IMR-90 (cell line): ENCODE results near the gene EXTL2. TPM values are rescaled to one million over a fixed set of nuclear protein-coding genes. Genes with fewer than 3 reads are reported as not detected.

Source experiments
- ATAC-seq: fragments of 200-7000 bp; cut with Tn5 transposase; 2 replicates; pipeline ENCODE4 v1.9.1; 2020; ENCODE audit warnings: low read depth, mild to moderate bottlenecking, moderate library complexity
- BruUV-seq: library from RNA; stranded (reverse); fragments of 400-500 nt; replicated peaks from 2 replicates; lab custom pipeline; 2021; lab: Mats Ljungman, UMichigan
- CTCF ChIA-PET: fragments of 300-600 bp; formaldehyde crosslinking; extraction: SDS; loops from one replicate; lab custom pipeline; 2021; ENCODE audit warnings: antibody characterized with exemption; lab: Yijun Ruan, JAX
- POLR2A ChIA-PET: fragments of 300-600 bp; sonication (Branson Sonifier 250); formaldehyde crosslinking; loops from one replicate; lab custom pipeline; 2022; ENCODE audit warnings: antibody characterized with exemption; ENCODE audit not compliant: unreplicated experiment; lab: Charles Lee
- DNase-seq: peaks from one replicate; pipeline ENCODE4 v3.0.0; 2013
- H2AFZ ChIP-seq: replicated peaks from 2 replicates; pipeline ENCODE3; 2013; ENCODE audit warnings: low read length, mild to moderate bottlenecking; ENCODE audit not compliant: poor library complexity
- H2AK5ac ChIP-seq: 2 replicates; pipeline ENCODE4 v1.6.1; 2013; ENCODE audit warnings: low read depth, low read length, inconsistent platforms
- H2AK9ac ChIP-seq: replicated peaks from 2 replicates; pipeline ENCODE3; 2013; ENCODE audit warnings: mild to moderate bottlenecking, low read depth, low read length, moderate library complexity; ENCODE audit not compliant: poor library complexity
- H2BK120ac ChIP-seq: 2 replicates; pipeline ENCODE4 v1.6.1; 2013; ENCODE audit warnings: low read depth, low read length, inconsistent platforms
- H2BK15ac ChIP-seq: 3 replicates; pipeline ENCODE4 v1.6.1; 2013; ENCODE audit warnings: low read depth, low read length, inconsistent platforms
- H2BK20ac ChIP-seq: 2 replicates; pipeline ENCODE4 v1.6.1; 2013; ENCODE audit warnings: low read depth, mild to moderate bottlenecking, inconsistent platforms, low read length, moderate library complexity
- H2BK5ac ChIP-seq: 2 replicates; pipeline ENCODE4 v1.6.1; 2013; ENCODE audit warnings: mild to moderate bottlenecking, low read depth, low read length, inconsistent platforms; ENCODE audit not compliant: poor library complexity, severe bottlenecking
- H3K14ac ChIP-seq: replicated peaks from 2 replicates; pipeline ENCODE4 v1.6.1; 2013; ENCODE audit warnings: low read depth, low read length, inconsistent platforms
- H3K18ac ChIP-seq: 2 replicates; pipeline ENCODE4 v1.6.1; 2013; ENCODE audit warnings: low read depth, low read length, control low read depth
- H3K23ac ChIP-seq: 2 replicates; pipeline ENCODE4 v1.6.1; 2013; ENCODE audit warnings: low read depth, low read length, inconsistent platforms
- H3K27ac ChIP-seq: 2 replicates; pipeline ENCODE4 v1.5.1; 2013; ENCODE audit warnings: mild to moderate bottlenecking, control low read depth, low read length; ENCODE audit not compliant: insufficient read depth
- H3K27me3 ChIP-seq: 2 replicates; pipeline ENCODE4 v1.6.1; 2013; ENCODE audit warnings: low read length; ENCODE audit not compliant: control insufficient read depth, insufficient read depth
- H3K36me3 ChIP-seq: 2 replicates; pipeline ENCODE4 v1.6.1; 2013; ENCODE audit warnings: low read length, mixed read lengths; ENCODE audit not compliant: control insufficient read depth, insufficient read depth
- H3K4ac ChIP-seq: 2 replicates; pipeline ENCODE4 v1.6.1; 2013; ENCODE audit warnings: low read depth, low read length, inconsistent platforms
- H3K4me1 ChIP-seq: 2 replicates; pipeline ENCODE4 v1.6.1; 2013; ENCODE audit warnings: low read length, mixed read lengths; ENCODE audit not compliant: control insufficient read depth, insufficient read depth
- H3K4me2 ChIP-seq: 2 replicates; pipeline ENCODE4 v1.6.1; 2013; ENCODE audit warnings: low read depth, mild to moderate bottlenecking, control low read depth, low read length, moderate library complexity
- H3K4me3 ChIP-seq: 2 replicates; pipeline ENCODE4 v1.5.1; 2013; ENCODE audit warnings: low read depth, mild to moderate bottlenecking, control low read depth, low read length, moderate library complexity; ENCODE audit not compliant: insufficient read depth
- H3K56ac ChIP-seq: 2 replicates; pipeline ENCODE4 v1.6.1; 2013; ENCODE audit warnings: low read length, inconsistent platforms; ENCODE audit not compliant: insufficient read depth; ENCODE audit errors: extremely low read depth
- H3K79me1 ChIP-seq, 2 experiments: 2 replicates each; pipeline ENCODE4 v1.6.1; 2013; ENCODE audit warnings: low read length in 2 of 2, inconsistent platforms in 1 of 2, low read depth in 1 of 2
- H3K9ac ChIP-seq: 2 replicates; pipeline ENCODE4 v1.6.1; 2013; ENCODE audit warnings: low read depth, low read length, control low read depth
- H3K9me1 ChIP-seq: 2 replicates; pipeline ENCODE4 v1.6.1; 2013; ENCODE audit warnings: low read length, inconsistent platforms; ENCODE audit not compliant: insufficient read depth
- H3K9me3 ChIP-seq: 2 replicates; pipeline ENCODE4 v1.6.1; 2013; ENCODE audit warnings: low read length; ENCODE audit not compliant: control insufficient read depth, insufficient read depth
- H4K20me1 ChIP-seq: 2 replicates; pipeline ENCODE4 v1.6.1; 2013; ENCODE audit warnings: low read length, inconsistent platforms; ENCODE audit not compliant: insufficient read depth
- H4K5ac ChIP-seq: 2 replicates; pipeline ENCODE4 v1.6.1; 2013; ENCODE audit warnings: mild to moderate bottlenecking, low read depth, low read length, control low read depth
- H4K8ac ChIP-seq, 2 experiments: 2 replicates each; pipeline ENCODE4 v1.6.1; 2013; ENCODE audit warnings: low read depth in 2 of 2, low read length in 2 of 2, control low read depth in 1 of 2, inconsistent platforms in 1 of 2
- H4K91ac ChIP-seq: 2 replicates; pipeline ENCODE4 v1.6.1; 2013; ENCODE audit warnings: low read depth, low read length, inconsistent platforms; ENCODE audit not compliant: insufficient read depth
- CHD1 ChIP-seq: IDR thresholded peaks from 2 replicates; pipeline ENCODE4 v1.6.1; 2012; ENCODE audit warnings: low read depth, low read length, improper control_type of control experiment
- FOS ChIP-seq: fragments of 150-350 bp; IDR thresholded peaks from 2 replicates; pipeline ENCODE4 v1.6.1; 2016; ENCODE audit warnings: low read depth, low read length
- POLR2A ChIP-seq: IDR thresholded peaks from 2 replicates; pipeline ENCODE4 v1.6.1; 2012; ENCODE audit warnings: mild to moderate bottlenecking, low read depth, low read length
- RAD21 ChIP-seq: IDR thresholded peaks from 2 replicates; pipeline ENCODE4 v1.6.1; 2012; ENCODE audit warnings: low read length, improper control_type of control experiment
- WGBS, 2 experiments: methylation state at CpG; one replicate each; pipeline versions ENCODE4 v1.1.5 to v1.1.7; 2013; ENCODE audit warnings: missing lambda C conversion rate in 2 of 2; ENCODE audit not compliant: insufficient read length in 1 of 2; ENCODE audit errors: extremely low coverage in 2 of 2; 5-methylcytosine and 5-hydroxymethylcytosine counted together
- dilution Hi-C: fragments of 300-500 bp; cut with HindIII; formaldehyde crosslinking; loops from one replicate; pipeline ENCODE4 v1.14.3; 2018; ENCODE audit warnings: low sequenced_read_pairs; ENCODE audit not compliant: unreplicated experiment
- in situ Hi-C: fragments of 300-500 bp; cut with MboI; formaldehyde crosslinking; loops from 3 replicates; pipeline ENCODE4 v1.14.3; 2019; ENCODE audit warnings: low sequenced_read_pairs, inconsistent platforms, mixed read lengths
- intact Hi-C: fragments of 100-400 bp; cut with micrococcal nuclease; formaldehyde crosslinking; loops from 2 replicates; pipeline ENCODE4 v1.10.0; 2022
- polyA plus RNA-seq, 3 experiments: library from polyadenylated mRNA; depleted of rRNA; stranded (reverse); fragments of >200 nt; gene quantifications; 2 replicates each; pipeline ENCODE4 v1.2.3, GENCODE V29; 2012; ENCODE audit warnings: low replicate concordance in 1 of 3
- total RNA-seq: library from RNA; depleted of rRNA; stranded (reverse); fragments of >200 nt; gene quantifications from 2 replicates; pipeline ENCODE4 v1.2.3, GENCODE V29; 2012

EXTL2 gene
- total and polyA plus RNA-seq, 2 of the 4 experiments (the other 2 are of a cell fraction), result 24.9 to 27.6 TPM

DNA sequence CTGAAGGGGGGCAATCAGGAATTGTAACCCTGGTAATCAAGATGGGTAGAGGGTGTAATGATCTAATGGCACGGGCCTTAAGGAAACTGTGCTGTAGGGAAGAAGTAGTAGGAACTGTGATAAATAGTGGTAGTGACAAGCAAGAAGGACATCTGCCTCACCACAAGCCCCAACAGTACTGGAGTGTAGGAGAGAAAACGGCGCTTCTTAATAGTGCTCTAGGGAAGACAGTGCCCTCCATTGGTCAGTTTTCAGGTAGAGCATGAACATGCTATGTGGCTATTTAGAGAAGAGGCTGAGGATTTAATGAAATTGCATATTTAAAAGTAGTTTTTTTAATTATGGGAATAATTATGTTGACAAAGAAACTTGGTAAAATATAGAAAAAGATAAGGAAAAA, 33.5 kb upstream of the EXTL2 start:
- POLR2A ChIA-PET, result no interaction called here
- peaks cover 7 to 18% of the 10 kb centered on the region in 2 experiments; a peak in 3 of 4 replicates for H3K79me1 ChIP-seq
- in situ Hi-C loops, result loop anchor here (5.0 kb wide), 1 partner anchor 359 kb away; no protein-coding TSS in a partner anchor

More for the DNA sequence above, 33.5 kb upstream of the EXTL2 start:
- Histone ChIP-seq H3K36me3 (peaks cover 8% of the 10 kb centered on the region; the same call in 1 of the 2 replicates), H3K9me3 (no peaks in the 10 kb centered on the region), H2BK5ac (no peak overlapping the region), H3K9ac (no peak overlapping the region), H2AFZ (no peak overlapping the region), H3K14ac (no peak overlapping the region), H2BK20ac (no peak overlapping the region), H3K27ac (no peak overlapping the region), H4K91ac (no peak overlapping the region), H4K20me1 (no peaks in the 10 kb centered on the region), H2BK120ac (no peak overlapping the region), H3K4me2 (no peak overlapping the region), H2BK15ac (no peak overlapping the region), H2AK9ac (no peak overlapping the region), H3K9me1 (no peaks in the 10 kb centered on the region), H3K18ac (no peak overlapping the region), H3K23ac (no peak overlapping the region), H2AK5ac (no peak overlapping the region), H3K56ac (no peak overlapping the region), H4K5ac (no peak overlapping the region), H3K27me3 (no peaks in the 10 kb centered on the region), H3K4ac (no peak overlapping the region), H4K8ac (no peak overlapping the region), H3K4me1 (no peaks in the 10 kb centered on the region), H3K4me3 (no peak overlapping the region)
- CTCF ChIA-PET, result interaction anchor here (1.0 kb wide), 1 partner anchor 310 kb away, joined by 3 read pairs; no protein-coding TSS in a partner anchor
- no CpG with 5 or more reads among the region's 3 CpGs for WGBS, 2 experiments
- dilution Hi-C loops (no loop called here), intact Hi-C loops (no loop called here)
- TF ChIP-seq CHD1 (no peak), RAD21 (no peak), POLR2A (no peak), FOS (no peak)
- DNase-seq (no peak), ATAC-seq (no peak)
- no TSS peak for BruUV-seq
